Mucosa of descending colon (tissue), 3 donors: ENCODE measurements around the gene RMI2. TPM values are rescaled to one million over a fixed set of nuclear protein-coding genes. Genes with fewer than 3 reads are reported as not detected.

Source experiments
- ATAC-seq: fragments of 200-7000 bp; cut with Tn5 transposase; one replicate; pipeline ENCODE4 v1.9.1; 2020; ENCODE audit warnings: mild to moderate bottlenecking, moderate library complexity
- DNase-seq, 3 donors: peaks; one replicate each; pipeline ENCODE4 v3.0.0-alpha.2; 2020
- H3K36me3 ChIP-seq: fragments of 200-600 bp; one replicate; pipeline ENCODE4 v1.8.0; 2021; ENCODE audit warnings: low read depth, mild to moderate bottlenecking
- H3K4me1 ChIP-seq: fragments of 200-600 bp; one replicate; pipeline ENCODE4 v1.8.0; 2021; ENCODE audit warnings: low read depth, mild to moderate bottlenecking
- H3K4me3 ChIP-seq: fragments of 200-600 bp; one replicate; pipeline ENCODE4 v1.8.0; 2021; ENCODE audit warnings: mild to moderate bottlenecking
- H3K9me3 ChIP-seq: fragments of 200-600 bp; one replicate; pipeline ENCODE4 v1.8.0; 2021; ENCODE audit warnings: mild to moderate bottlenecking
- intact Hi-C, 2 donors: fragments of 100-400 bp; cut with DNase I in 1 of 2; cut with micrococcal nuclease in 1 of 2; formaldehyde crosslinking; loops; one replicate each; pipeline versions ENCODE4 v1.11.0 to v1.11.1; 2022; cut with DNase I, micrococcal nuclease
- total RNA-seq, 3 donors: library from RNA; stranded (reverse); fragmentation: NEBNext Ultra II Directional in 2 of 3; extraction: Animal tissue kit (Norgen Biotek cat#: 25700) in 2 of 3; gene quantifications; one replicate each; pipeline versions ENCODE4 v1.2.1 to v1.2.4, GENCODE V29; 2021 to 2023
- TF ChIP-seq, protein P1 (sequence below): fragments of 200-600 bp; IDR thresholded peaks from one replicate; pipeline ENCODE4 v1.8.0; 2022; ENCODE audit warnings: antibody characterized with exemption, mild to moderate bottlenecking
- donor health status: DM: no; HTN: no; CAD: no; lungs with moderate emphysema.
- donor health status: DM: no; HTN: no; CAD: no.
- donor health status: DM: no; HTN: yes; CAD: no.

The RMI2 gene
- total RNA-seq, 3 donors from 2014 or later = 2.1 to 12.1 (median 7.0) TPM

GRCh38 chr16:11302977-11303376 is 42.3 kb upstream of the RMI2 start:
- no peak for ATAC-seq
- Histone ChIP-seq H3K36me3 (no peaks in the 10 kb centered on the region), H3K4me3 (no peak overlapping the region), H3K4me1 (peaks cover 4% of the 10 kb centered on the region), H3K9me3 (no peaks in the 10 kb centered on the region)
- TF ChIP-seq, protein P1, sequence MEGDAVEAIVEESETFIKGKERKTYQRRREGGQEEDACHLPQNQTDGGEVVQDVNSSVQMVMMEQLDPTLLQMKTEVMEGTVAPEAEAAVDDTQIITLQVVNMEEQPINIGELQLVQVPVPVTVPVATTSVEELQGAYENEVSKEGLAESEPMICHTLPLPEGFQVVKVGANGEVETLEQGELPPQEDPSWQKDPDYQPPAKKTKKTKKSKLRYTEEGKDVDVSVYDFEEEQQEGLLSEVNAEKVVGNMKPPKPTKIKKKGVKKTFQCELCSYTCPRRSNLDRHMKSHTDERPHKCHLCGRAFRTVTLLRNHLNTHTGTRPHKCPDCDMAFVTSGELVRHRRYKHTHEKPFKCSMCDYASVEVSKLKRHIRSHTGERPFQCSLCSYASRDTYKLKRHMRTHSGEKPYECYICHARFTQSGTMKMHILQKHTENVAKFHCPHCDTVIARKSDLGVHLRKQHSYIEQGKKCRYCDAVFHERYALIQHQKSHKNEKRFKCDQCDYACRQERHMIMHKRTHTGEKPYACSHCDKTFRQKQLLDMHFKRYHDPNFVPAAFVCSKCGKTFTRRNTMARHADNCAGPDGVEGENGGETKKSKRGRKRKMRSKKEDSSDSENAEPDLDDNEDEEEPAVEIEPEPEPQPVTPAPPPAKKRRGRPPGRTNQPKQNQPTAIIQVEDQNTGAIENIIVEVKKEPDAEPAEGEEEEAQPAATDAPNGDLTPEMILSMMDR = no peak
- intact Hi-C loops = no loop called here
- no peak for DNase-seq

- Histone ChIP-seq H3K4me1 (peaks cover 8% of the 10 kb centered on the region), H3K36me3 (no peaks in the 10 kb centered on the region), H3K9me3 (no peaks in the 10 kb centered on the region), H3K4me3 (no peak overlapping the region)
- ATAC-seq (no peak), DNase-seq (no peak)
- TF ChIP-seq, protein P1 = no peak
- intact Hi-C loops = no loop called here
These were observed 41.7 kb upstream of the RMI2 start for GRCh38 chr16:11303405-11304138.

DNA sequence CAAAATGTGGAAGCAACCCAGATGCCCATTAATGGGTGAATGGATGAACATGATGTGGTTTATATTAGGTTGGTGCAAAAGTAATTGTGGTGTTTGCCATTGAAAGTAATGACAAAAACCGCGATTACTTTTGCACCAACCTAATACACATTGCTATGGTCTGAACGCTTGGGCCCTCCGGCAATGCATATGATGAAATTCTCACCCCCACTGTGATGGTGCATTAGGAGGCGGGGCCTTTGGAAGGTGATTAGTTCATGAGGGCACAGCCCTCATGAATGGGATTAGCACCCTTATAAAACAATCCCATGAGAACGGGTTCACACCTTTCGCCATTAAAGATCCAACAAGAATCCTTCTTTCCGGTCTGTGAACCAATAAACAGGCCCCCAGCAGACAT is 38.9 kb upstream of the RMI2 start:
- no peak for ATAC-seq
- Histone ChIP-seq H3K4me3 (no peak overlapping the region), H3K9me3 (no peaks in the 10 kb centered on the region), H3K4me1 (peaks cover 8% of the 10 kb centered on the region), H3K36me3 (no peaks in the 10 kb centered on the region)
- TF ChIP-seq, protein P1 = no peak
- intact Hi-C loops = no loop called here
- no peak for DNase-seq

DNA sequence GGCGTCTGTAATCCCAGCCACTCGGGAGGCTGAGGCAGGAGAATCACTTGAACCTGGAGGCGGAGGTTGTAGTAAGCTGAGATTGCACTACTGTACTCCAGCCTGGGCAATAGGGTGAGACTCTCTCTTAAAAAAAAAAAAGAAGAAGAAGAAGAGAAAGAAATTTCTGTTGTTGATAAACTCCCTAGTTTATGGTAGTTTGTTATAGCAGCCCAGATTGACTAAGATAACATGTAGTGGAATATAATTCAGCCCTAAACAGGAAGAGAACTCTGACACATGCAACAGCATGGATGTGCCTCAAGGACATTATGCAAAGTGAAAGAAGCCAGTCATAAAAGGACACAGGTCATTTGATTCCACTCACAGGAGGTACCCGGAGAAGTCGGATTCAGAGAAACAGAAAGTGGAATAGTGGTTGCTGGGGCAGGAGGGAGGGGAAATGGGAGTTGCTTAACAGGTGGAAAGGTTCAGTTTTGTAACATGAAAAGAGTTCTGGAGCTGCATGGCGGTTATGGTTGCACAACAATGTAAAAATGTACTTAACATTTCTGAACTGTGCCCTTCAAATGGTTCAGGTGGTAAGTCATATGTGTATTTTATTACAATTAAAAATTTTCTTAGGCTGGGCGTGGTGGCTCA is 38.1 kb upstream of the RMI2 start:
- H3K4me3 ChIP-seq = no peak overlapping the region
- H3K4me1 ChIP-seq = peaks cover 8% of the 10 kb centered on the region
- TF ChIP-seq, protein P1 = no peak
- no peaks in the 10 kb centered on the region for H3K36me3 ChIP-seq
- ATAC-seq = peak; percentile 82
- H3K9me3 ChIP-seq = no peaks in the 10 kb centered on the region
- intact Hi-C loops = no loop called here
- DNase-seq = no peak

- no peaks in the 10 kb centered on the region for H3K36me3 ChIP-seq
- H3K4me3 ChIP-seq = no peak overlapping the region
- H3K4me1 ChIP-seq = peaks cover 9% of the 10 kb centered on the region
- H3K9me3 ChIP-seq = no peaks in the 10 kb centered on the region
- intact Hi-C loops = no loop called here
- DNase-seq (no peak), ATAC-seq (no peak)
- TF ChIP-seq, protein P1 = no peak
These were observed 37.4 kb upstream of the RMI2 start for GRCh38 chr16:11307639-11308492.
